ENCODE measurements around the gene TOPBP1.

GRCh38 chr3:133693821-133694220 is 32.1 kb upstream of the TOPBP1 start:
- TF ChIP-seq CTCF (IDR thresholded peaks at IDR 0.05) (no peak), POLR2AphosphoS5 (IDR thresholded peaks at IDR 0.05) (no peak), POLR2A (IDR thresholded peaks at IDR 0.05) (no peak)
